Measurements from ENCODE around the gene CRYBG2. TPM values are rescaled to one million over a fixed set of nuclear protein-coding genes. Genes with fewer than 3 reads are reported as not detected.
"Not testable (repeated sequence)": the region's sequence is repeated elsewhere in the genome, so short reads cannot be mapped to it uniquely, and the experiment has no call there.

Gene CRYBG2
- total RNA-seq, 4 donors from 2014 or later, result not detected

- TF ChIP-seq POLR2A (IDR thresholded peaks at IDR 0.05), result no peak
- TF ChIP-seq CTCF (IDR thresholded peaks at IDR 0.05 in 4 of 5, conservative IDR thresholded peaks at IDR 0.05 in 1 of 5), result no peak
- no peaks in the 10 kb centered on the region for H3K9me3 ChIP-seq
- H3K4me3 ChIP-seq, result no peak overlapping the region
- H3K4me1 ChIP-seq, result no peaks in the 10 kb centered on the region
- H3K36me3 ChIP-seq, result no peaks in the 10 kb centered on the region
- no peak for ATAC-seq
- H3K27ac ChIP-seq, result no peak overlapping the region
- intact Hi-C loops (cut with DNase I; ENCODE audit: low total_unique reads), result no loop called here
- DNase-seq, result no peak
- in situ Hi-C loops (cut with MboI; ENCODE audit: low sequenced_read_pairs in 4 of 4), result no loop called here
- H3K27me3 ChIP-seq, result peaks cover 0 to 10% (median 6%) of the 10 kb centered on the region in 3 donors
These were observed 33.5 kb upstream of the CRYBG2 start for GRCh38 chr1:26387447-26387846.

- H3K4me1 ChIP-seq; in situ Hi-C loops (cut with MboI; ENCODE audit: low sequenced_read_pairs in 4 of 4); DNase-seq; H3K9me3 ChIP-seq; ATAC-seq; H3K4me3 ChIP-seq; H3K36me3 ChIP-seq; H3K27ac ChIP-seq; H3K27me3 ChIP-seq; intact Hi-C loops (cut with DNase I; ENCODE audit: low total_unique reads): not testable (repeated sequence)
These were observed 31.1 kb upstream of the CRYBG2 start for GRCh38 chr1:26385063-26385462.

GRCh38 chr1:26384076-26384475, 30.1 kb upstream of the CRYBG2 start:
- Histone ChIP-seq H3K27ac (no peak overlapping the region), H3K9me3 (no peaks in the 10 kb centered on the region), H3K27me3 (peaks cover 0 to 10% (median 9%) of the 10 kb centered on the region in 3 donors), H3K4me1 (no peaks in the 10 kb centered on the region), H3K4me3 (no peak overlapping the region), H3K36me3 (no peaks in the 10 kb centered on the region)
- TF ChIP-seq CTCF (IDR thresholded peaks at IDR 0.05 in 4 of 5, conservative IDR thresholded peaks at IDR 0.05 in 1 of 5) (no peak), POLR2A (IDR thresholded peaks at IDR 0.05) (no peak)
- ATAC-seq (no peak), DNase-seq (no peak)
- intact Hi-C loops (cut with DNase I; ENCODE audit: low total_unique reads), result no loop called here
- in situ Hi-C loops (cut with MboI; ENCODE audit: low sequenced_read_pairs in 4 of 4), result no loop called here

- in situ Hi-C loops (cut with MboI; ENCODE audit: low sequenced_read_pairs in 4 of 4), result no loop called here
- no peaks in the 10 kb centered on the region for H3K36me3 ChIP-seq
- H3K9me3 ChIP-seq, result no peaks in the 10 kb centered on the region
- intact Hi-C loops (cut with DNase I; ENCODE audit: low total_unique reads), result no loop called here
- H3K27ac ChIP-seq, result no peak overlapping the region
- DNase-seq, result no peak
- no peak for ATAC-seq
- H3K27me3 ChIP-seq, result peaks cover 0 to 3% (median 2%) of the 10 kb centered on the region in 3 donors
- H3K4me1 ChIP-seq, result no peaks in the 10 kb centered on the region
- TF ChIP-seq POLR2A (IDR thresholded peaks at IDR 0.05) (no peak), CTCF (IDR thresholded peaks at IDR 0.05 in 4 of 5, conservative IDR thresholded peaks at IDR 0.05 in 1 of 5) (no peak)
- H3K4me3 ChIP-seq, result no peak overlapping the region
These were observed 24.9 kb upstream of the CRYBG2 start for GRCh38 chr1:26378879-26379251.

GRCh38 chr1:26378088-26378878, 24.4 kb upstream of the CRYBG2 start:
- no peak for DNase-seq
- no peak for TF ChIP-seq POLR2A (IDR thresholded peaks at IDR 0.05)
- TF ChIP-seq CTCF (IDR thresholded peaks at IDR 0.05 in 4 of 5, conservative IDR thresholded peaks at IDR 0.05 in 1 of 5), result no peak
- Histone ChIP-seq H3K27me3 (peaks cover 0 to 3% (median 2%) of the 10 kb centered on the region in 3 donors), H3K4me3 (no peak overlapping the region), H3K9me3 (no peaks in the 10 kb centered on the region), H3K27ac (no peak overlapping the region), H3K36me3 (no peaks in the 10 kb centered on the region), H3K4me1 (no peaks in the 10 kb centered on the region)
- intact Hi-C loops (cut with DNase I; ENCODE audit: low total_unique reads), result no loop called here
- peak in 1 of 2 donors; percentile 41 for ATAC-seq
- in situ Hi-C loops (cut with MboI; ENCODE audit: low sequenced_read_pairs in 4 of 4), result no loop called here

Data from gastrocnemius medialis (tissue), 4 donors.